HEK293T (cell line): ENCODE results near the gene C13orf42.

Experiments used
- CTBP1 ChIP-seq: fragments of 450-650 bp; IDR thresholded peaks from 2 replicates; pipeline ENCODE4 v1.6.1; 2016; ENCODE audit warnings: borderline replicate concordance
- SUZ12 ChIP-seq: fragments of 450-650 bp; IDR thresholded peaks from 2 replicates; pipeline ENCODE4 v1.6.1; 2016; ENCODE audit warnings: mild to moderate bottlenecking
- TF ChIP-seq, protein P1 (sequence below): fragments of 450-650 bp; IDR thresholded peaks from 2 replicates; pipeline ENCODE4 v1.6.1; 2016

DNA sequence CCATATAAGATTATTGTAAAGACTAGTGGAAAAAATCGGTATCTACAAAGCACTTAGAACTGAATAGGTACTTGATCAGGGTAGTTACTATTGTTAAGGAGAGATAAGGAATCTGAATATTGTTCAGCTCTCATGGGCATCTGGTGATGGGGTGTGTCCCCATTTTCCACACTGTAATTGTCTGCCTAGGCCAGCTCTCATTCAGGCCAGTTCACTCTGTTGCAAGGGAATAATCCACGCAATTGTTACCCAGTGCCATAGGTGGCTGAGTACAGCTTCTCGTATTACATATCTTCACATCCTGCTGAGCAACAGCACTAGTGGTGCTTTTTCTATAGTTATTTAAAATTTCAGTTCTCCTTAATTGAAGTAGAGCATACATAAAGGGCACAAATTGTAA lies 45.6 kb upstream of the C13orf42 start:
- TF ChIP-seq SUZ12 (no peak), CTBP1 (no peak)
- TF ChIP-seq, protein P1, sequence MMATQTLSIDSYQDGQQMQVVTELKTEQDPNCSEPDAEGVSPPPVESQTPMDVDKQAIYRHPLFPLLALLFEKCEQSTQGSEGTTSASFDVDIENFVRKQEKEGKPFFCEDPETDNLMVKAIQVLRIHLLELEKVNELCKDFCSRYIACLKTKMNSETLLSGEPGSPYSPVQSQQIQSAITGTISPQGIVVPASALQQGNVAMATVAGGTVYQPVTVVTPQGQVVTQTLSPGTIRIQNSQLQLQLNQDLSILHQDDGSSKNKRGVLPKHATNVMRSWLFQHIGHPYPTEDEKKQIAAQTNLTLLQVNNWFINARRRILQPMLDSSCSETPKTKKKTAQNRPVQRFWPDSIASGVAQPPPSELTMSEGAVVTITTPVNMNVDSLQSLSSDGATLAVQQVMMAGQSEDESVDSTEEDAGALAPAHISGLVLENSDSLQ = no peak
